GM18526 (cell line): ENCODE results near the gene EIF4B.

Source experiments
- POLR2A ChIP-seq: IDR thresholded peaks from 3 replicates; pipeline ENCODE4 v1.6.1; 2011; ENCODE audit not compliant: insufficient read length; ENCODE audit errors: extremely low read depth

EIF4B gene

DNA sequence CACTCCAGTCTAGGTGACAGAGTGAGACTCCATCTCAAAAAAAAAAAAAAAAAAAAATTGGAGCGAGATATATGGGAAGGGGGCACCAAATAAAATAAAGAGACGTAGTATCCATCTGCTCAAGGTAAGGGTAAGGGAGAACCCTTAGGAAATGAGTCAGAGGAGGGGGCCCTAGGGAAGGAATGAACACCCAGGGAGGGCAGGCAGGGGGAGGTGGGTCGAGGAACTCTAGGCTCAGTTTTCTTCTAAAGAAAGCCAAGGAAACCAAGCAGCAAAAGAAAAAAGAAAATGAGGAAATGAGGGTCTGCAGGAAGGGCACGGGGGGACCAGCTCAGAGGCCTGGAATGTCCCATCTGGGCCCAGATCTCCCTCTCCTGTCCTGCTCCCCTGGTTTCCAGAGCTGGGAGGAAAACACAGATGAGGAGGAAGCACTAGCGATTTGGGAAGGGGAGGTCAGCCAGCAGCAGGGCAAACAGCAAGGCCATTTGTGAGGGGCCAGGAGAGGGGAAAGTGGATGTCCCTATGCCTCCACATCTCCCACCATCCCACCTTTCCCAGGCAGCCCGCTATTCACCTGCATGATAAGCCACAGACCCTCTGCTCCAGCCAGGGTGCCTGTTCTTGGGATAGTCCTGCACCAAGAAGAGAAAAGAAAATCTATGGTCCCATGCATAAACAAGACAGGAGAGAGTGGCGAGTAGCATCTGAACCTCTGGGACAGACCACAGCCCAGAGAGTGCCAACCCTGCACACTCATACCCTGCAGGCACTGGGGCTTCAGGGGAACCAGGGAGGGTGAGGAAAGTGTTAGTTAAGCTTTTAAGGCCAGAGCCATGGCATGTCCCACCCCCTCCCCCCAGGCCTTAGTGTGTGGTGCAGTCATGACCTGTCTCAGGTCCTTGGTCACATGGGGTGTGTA, 61.1 kb downstream of the EIF4B start:
- no peak for TF ChIP-seq POLR2A

DNA sequence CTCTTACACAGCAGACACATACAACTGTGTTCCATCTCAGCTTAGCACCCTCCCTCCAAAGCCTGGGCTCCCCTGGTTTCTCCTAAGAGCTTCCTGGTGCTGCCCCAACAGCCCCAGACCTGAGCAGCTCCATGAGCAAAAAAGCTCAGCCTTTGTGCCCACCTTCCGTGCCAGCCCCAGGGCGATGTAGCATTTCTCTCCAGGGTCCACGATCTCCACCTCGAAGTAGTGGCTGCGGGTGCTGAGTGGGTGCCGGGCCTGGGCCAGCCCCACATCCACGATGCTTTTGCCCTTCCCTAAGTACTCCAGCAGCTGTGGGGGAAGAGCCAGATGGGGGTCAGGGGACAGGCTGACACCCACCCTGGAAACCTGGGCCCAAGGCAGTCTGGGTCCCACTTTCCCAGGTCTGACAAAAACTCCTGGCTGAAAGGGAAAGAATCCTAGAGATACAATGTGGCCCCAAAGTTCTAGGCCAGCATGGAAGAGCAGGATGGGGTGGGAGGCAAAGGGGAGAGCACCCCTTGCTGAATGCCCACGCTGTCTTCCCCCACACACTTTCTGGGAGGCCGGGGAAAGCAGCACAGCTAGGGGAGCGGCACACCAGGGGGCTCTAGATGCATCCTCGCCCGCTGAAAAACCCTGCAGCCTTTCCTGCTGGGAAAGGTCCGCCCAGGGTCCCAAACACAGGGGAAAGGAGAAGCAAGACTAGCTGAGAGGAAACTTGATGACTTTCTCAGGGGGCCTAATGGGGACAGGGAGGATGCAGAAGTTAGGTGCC, 61.9 kb downstream of the EIF4B start:
- no peak for TF ChIP-seq POLR2A

DNA sequence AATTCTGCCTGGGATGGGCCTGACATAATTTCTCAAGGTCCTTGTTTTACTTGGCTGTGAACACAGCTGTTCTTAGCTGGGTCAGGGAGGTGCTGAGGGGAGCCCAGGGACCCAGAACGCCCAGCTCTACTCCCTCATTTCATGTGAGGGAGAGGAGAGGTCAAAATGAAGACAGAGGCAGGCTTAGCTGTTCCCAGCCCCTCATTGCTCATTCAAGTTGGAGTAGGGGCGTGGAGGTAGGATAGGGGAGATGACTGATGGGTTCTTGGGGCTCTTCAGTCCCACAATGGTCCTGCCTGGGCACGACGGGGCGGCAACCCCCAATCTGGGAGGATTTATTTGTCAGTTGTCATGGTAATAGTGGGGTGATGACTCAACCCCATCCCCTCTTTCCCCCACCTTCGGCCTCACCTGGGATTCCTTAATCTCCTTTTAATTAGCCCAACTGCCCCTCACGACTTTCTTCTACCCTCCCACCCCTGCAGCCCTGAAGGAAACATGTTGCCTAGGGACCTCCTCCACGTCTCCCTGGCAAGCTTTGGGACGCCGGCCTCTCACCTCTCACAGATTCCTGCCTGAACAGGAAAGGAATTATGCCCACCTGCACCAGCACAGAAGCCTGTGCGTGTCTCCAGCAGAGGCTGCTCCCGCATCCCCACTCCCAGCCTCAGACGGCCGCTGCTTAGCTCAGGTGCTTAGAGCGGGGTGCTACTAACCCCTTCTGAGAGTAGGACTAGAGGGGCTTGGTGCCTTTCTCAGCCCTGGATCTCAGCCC, 62.7 kb downstream of the EIF4B start:
- no peak for TF ChIP-seq POLR2A

DNA sequence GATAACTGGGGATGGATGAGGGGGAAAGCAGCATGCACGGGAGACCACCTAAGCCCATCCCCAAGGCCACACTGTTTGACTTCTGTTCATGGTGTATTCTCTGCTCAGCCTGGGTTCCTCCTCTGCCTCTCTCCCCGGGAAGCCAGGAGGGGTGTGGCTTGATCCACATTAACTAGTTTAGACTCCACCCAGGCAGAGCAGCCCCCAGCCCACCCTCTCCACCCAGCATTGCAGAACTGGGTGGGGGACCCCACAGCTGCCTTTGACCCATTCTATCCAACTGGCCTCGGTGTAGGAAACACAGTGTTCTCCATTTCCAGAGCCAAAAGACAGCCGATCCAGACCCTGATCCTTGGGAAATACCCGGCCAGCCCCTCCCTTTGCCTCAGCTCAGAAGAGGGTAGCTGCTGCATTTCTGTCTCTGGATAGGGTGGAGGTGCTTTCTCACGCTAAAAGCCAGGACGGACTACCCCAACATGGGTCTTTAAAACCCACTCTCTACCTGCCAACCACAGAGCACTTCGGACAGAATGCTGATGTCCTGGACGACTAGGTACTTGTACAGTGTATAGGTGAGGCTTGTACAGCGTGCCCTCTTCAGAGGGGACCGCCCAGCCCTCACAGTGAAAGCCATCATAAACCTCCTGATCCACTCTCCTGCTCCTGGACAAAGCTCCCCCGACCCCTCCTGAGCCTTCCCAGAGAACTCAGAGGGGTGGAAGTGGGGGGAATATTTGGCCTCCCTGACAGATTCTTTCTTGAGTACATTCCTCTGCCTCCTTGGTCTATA, 63.6 kb downstream of the EIF4B start:
- no peak for TF ChIP-seq POLR2A

DNA sequence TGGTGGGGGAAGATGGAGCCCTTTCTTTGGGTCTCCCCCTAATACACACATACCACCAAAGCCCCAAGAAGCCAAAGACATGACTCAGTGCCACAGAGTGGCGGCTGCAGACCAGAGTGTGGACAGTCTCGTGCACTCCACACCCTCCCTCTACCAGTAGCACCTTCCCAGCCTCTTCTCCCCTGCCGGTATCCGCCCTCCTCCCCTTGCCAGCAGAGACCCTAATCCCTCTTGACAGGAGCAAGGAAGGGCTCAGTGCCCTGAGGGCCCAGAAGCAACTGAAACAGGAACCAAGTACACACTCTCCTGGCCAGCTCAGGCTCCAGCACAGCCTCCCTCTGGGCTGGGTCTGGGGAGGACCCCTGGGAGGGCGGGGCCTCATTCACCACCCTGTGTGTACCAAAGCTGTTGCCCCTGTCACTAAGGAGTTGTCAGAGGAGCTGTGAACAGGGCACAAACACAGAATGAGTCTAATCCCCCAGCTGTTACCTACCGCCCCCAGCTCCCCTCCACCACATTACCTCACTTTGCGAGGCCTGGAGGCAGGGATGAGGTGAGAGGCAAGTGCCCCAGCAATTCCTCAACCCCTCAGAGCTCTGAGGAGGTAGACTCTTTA, 64.7 kb downstream of the EIF4B start:
- TF ChIP-seq POLR2A: no peak

DNA sequence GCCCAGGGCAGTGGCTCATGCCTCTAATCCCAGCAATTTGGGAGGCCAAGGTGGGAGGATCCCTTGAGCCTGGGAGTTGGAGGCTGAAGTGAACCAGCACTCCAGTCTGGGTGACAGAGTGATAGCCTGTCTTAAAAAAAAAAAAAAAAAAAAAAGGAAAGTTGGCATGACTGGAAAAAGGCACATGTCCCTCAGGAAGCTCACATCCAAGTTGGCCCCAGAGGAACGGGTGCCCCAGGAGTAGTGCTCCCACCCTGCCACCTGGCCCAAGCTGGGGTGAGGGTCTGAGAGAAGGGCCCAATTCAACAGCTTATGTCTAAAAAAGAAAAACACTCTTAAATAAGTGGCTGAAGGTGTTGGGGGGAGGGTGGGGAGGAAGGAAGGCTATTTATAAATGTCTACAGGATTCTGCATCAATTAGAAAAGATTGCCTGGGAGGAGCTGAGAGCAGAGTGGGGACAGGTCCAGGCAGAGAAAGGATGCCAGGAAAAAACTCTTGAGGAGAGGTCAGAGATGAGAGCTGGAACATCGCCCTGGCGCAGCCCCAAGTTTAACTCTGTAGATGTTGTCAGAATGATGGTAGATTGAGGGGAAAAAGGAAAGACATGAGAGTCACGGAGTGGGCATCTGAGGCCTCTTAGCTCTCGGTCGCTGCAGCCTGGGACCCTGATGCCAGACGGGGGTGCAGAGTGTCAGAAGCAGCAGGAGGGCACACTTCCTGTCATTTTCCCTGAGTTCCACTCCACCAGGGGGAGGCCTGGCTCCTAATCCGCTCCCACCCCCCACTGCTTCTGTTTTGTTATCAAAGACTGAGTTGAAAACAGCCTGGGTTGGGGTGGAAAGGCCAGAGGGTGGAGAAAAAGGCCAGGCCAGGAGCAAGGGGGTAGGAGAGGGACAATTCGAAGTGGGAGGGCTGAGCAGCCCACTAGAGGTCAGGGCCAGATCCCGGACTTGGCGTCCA, 65.6 kb downstream of the EIF4B start:
- no peak for TF ChIP-seq POLR2A

DNA sequence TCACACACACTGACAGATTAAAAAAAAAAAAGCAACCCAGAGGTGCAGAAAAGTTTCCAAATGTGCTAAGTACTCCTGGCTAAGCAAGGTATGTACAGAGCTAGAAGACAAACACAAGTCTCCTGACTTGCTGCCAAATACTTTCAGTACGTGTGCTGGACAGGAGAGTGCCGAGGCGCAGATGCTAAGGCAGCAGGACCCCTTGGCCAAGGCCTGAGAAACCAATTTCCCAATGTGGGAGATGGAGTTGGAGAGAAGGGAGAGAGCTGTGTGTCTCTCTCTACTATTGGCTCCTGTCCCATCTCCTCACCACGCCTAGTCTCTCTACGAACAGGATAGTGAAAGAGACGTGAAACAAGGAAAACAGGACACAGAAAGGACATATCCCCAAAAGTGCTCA, 67.6 kb downstream of the EIF4B start:
- TF ChIP-seq POLR2A: no peak

DNA sequence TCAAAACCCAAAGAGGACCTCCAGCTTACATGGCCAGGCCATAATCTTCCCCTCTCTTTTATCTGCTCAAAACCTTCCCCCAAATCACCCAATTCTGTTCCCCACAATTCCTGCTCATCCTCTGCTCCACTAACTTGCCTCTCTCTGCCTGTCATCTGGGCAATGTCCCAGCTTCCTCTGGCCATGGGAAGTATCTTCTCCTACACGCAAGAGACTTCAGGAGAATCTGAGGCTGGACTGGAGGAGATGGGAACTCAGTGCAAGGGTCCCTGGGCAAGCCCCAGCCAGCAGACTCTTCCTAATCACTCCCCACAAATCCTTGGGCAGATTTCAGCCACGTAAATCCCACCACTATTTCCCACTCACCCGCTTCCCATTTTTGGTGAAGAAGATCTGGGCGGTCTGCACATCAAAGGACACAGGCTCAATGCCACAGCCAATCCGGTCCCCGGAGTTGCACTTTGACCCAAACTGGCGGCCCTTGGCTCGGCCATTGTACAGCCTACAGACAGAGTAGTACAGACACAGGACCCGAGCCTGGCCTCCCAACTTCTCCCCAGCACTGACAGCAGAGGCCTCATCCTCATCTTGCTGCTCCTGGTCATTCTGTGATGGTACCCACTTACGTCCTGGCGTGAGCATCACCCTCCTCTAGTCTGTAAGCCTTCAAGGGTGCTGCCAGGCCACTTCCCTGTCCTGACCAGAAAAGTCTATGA, 68.2 kb downstream of the EIF4B start:
- no peak for TF ChIP-seq POLR2A

DNA sequence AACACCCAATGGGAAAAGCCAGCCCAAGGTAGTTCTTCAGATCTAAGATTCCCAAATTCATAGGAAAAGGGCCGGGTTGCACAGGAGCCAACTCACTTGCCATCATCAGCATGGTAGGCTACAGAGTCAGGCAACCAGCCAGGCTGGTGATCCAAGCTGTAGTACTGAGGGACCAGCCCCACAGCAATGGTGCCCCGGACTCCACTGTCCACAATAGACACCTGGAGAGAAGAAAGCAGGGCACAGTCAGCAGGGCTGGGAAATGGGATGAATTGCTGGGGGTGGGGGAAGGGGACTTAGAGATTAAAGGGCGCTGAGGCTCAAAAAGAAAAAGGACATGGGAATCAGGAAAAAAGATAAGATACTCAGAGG, 68.7 kb downstream of the EIF4B start:
- TF ChIP-seq POLR2A: no peak

DNA sequence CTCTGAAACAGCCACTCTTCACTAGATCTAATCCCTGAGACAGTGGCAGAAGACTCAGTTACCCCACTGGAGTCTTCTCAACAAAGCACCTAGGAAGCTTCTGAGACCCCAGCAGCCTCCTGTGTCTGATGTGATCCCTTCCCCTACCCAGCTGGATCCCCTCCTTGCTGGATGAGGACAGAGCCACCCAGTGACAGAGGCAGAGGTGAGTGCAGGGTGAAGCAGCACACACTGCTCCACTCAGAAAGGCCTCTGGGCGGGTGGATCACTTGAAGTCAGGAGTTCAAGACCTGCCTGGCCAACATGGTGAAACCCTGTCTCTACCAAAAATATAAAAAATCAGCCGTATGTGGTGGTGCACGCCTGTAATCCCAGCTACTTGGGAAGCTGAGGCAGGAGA, 70.2 kb downstream of the EIF4B start:
- TF ChIP-seq POLR2A: no peak

DNA sequence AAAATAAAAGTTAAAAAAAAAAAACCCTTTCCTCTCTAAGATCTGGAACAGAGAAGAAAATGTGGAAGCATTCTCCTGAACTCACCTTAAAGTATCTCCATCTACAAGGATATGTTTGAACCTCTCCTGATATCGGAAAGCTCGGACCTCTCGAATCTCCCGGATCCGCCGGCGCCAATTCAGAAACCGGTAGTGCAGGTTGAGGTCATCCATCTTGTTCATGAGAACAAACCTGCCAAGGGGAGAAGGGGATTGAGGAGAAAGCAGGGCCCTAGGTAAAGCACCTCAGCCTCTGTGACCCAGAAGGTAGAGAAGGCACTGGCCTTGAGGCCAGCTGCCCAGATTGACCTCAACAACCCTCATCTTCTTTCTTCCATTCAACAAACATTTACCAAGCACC, 70.8 kb downstream of the EIF4B start:
- TF ChIP-seq POLR2A: no peak

DNA sequence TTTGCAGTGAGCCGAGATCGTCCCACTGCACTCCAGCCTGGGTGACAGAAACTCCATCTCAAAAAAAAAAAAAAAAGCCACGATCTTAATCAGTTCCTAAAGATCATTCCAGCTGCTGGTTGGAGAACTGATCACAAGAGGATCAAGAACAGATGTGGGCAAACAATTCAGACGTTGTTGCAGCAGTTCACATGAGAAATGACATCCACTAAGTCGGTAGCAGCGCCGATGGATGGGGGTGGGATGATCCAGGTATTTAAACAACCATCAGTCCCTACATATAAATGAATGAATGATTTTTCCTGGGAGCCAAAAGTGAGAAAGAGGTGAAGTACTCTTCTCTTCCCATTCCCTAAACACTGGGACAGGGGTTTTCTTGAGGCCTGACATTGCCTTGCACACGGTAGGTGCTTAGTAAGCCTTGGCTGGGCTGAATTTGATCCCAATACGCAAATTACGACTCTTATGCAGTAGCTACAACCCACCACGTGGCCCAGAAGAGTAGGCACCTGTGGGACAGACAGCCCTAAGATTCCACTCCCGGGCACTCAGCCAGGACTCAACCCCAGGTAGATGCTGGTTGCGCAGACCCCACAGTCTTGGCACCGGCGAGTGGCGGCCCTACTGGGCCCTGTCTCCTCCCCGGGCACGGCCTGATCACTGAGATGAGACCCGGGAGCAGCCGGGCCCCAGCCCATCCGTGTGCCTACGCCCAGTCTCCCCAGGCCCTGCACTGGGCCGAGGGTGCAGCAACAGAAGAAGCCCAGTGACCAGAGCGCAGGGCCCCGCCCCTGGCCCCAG, 72.4 kb downstream of the EIF4B start:
- no peak for TF ChIP-seq POLR2A
